Measurements from ENCODE around the gene KRTAP2-2. TPM values are rescaled to one million over a fixed set of nuclear protein-coding genes. Genes with fewer than 3 reads are reported as not detected.

KRTAP2-2 gene
- total RNA-seq, 1 experiment from 2014 or later: not detected

GRCh38 chr17:41016578-41017215, 38.3 kb downstream of the KRTAP2-2 start:
- no peaks in the 10 kb centered on the region for H3K27me3 ChIP-seq (replicated peaks; ENCODE audit: insufficient read depth, low read depth, low read length, poor library complexity)
- no peak overlapping the region for H3K27ac ChIP-seq (ENCODE audit: low read depth, low read length, poor library complexity, severe bottlenecking)
- no peak overlapping the region for H3K4me3 ChIP-seq (ENCODE audit: low read depth, low read length, poor library complexity, severe bottlenecking)
- no peaks in the 10 kb centered on the region for H3K4me1 ChIP-seq (ENCODE audit: insufficient read depth, low read length, poor library complexity, severe bottlenecking)
- no peak for TF ChIP-seq EZH2 (IDR thresholded peaks at IDR 0.05; ENCODE audit: borderline replicate concordance, low read depth, low read length, poor library complexity, severe bottlenecking)
- TF ChIP-seq, protein P1, sequence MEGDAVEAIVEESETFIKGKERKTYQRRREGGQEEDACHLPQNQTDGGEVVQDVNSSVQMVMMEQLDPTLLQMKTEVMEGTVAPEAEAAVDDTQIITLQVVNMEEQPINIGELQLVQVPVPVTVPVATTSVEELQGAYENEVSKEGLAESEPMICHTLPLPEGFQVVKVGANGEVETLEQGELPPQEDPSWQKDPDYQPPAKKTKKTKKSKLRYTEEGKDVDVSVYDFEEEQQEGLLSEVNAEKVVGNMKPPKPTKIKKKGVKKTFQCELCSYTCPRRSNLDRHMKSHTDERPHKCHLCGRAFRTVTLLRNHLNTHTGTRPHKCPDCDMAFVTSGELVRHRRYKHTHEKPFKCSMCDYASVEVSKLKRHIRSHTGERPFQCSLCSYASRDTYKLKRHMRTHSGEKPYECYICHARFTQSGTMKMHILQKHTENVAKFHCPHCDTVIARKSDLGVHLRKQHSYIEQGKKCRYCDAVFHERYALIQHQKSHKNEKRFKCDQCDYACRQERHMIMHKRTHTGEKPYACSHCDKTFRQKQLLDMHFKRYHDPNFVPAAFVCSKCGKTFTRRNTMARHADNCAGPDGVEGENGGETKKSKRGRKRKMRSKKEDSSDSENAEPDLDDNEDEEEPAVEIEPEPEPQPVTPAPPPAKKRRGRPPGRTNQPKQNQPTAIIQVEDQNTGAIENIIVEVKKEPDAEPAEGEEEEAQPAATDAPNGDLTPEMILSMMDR (conservative IDR thresholded peaks at IDR 0.05; ENCODE audit: low read depth, low read length): no peak
- BruUV-seq (replicated peaks): no TSS peak
- POLR2A ChIA-PET (ENCODE audit: low non-redundant PET): no interaction called here
- CTCF ChIA-PET: no interaction called here
- intact Hi-C loops (cut with micrococcal nuclease; ENCODE audit: unreplicated experiment): no loop called here
- no peaks in the 10 kb centered on the region for H3K9me3 ChIP-seq (ENCODE audit: low read depth, low read length, poor library complexity, severe bottlenecking)
- H3K36me3 ChIP-seq (ENCODE audit: insufficient read depth, low read length, poor library complexity, severe bottlenecking): no peaks in the 10 kb centered on the region
- DNase-seq (ENCODE audit: low spot score): no peak

DNA sequence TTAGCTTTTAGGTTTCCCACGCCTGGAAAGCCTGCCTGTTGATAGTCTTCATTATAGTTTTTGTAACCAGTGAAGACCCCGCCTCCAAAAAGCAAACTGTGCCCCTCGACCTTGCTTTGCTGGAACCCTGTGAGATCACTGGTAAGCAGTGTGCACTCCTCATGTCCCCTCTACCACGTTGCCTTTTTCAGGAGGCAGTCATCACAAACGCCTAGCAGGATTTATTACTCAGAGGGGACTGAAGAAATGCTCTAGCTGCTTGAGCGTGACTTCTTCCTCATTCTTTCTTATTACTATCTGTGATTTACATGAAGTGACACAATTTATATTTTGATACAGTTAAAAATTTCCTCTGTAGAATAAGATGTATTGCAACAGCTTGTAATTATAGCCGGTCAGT, 39.6 kb downstream of the KRTAP2-2 start:
- POLR2A ChIA-PET (ENCODE audit: low non-redundant PET): no interaction called here
- Histone ChIP-seq H3K27ac (ENCODE audit: low read depth, low read length, poor library complexity, severe bottlenecking) (no peak overlapping the region), H3K4me1 (ENCODE audit: insufficient read depth, low read length, poor library complexity, severe bottlenecking) (no peaks in the 10 kb centered on the region), H3K9me3 (ENCODE audit: low read depth, low read length, poor library complexity, severe bottlenecking) (no peaks in the 10 kb centered on the region), H3K27me3 (replicated peaks; ENCODE audit: insufficient read depth, low read depth, low read length, poor library complexity) (no peaks in the 10 kb centered on the region), H3K4me3 (ENCODE audit: low read depth, low read length, poor library complexity, severe bottlenecking) (no peak overlapping the region), H3K36me3 (ENCODE audit: insufficient read depth, low read length, poor library complexity, severe bottlenecking) (no peaks in the 10 kb centered on the region)
- CTCF ChIA-PET: no interaction called here
- TF ChIP-seq, protein P1 (conservative IDR thresholded peaks at IDR 0.05; ENCODE audit: low read depth, low read length): no peak
- TF ChIP-seq EZH2 (IDR thresholded peaks at IDR 0.05; ENCODE audit: borderline replicate concordance, low read depth, low read length, poor library complexity, severe bottlenecking): no peak
- intact Hi-C loops (cut with micrococcal nuclease; ENCODE audit: unreplicated experiment): no loop called here
- no peak for DNase-seq (ENCODE audit: low spot score)
- no TSS peak for BruUV-seq (replicated peaks)

- ChIA-PET CTCF (no interaction called here), POLR2A (ENCODE audit: low non-redundant PET) (no interaction called here)
- TF ChIP-seq, protein P1 (conservative IDR thresholded peaks at IDR 0.05; ENCODE audit: low read depth, low read length): no peak
- TF ChIP-seq EZH2 (IDR thresholded peaks at IDR 0.05; ENCODE audit: borderline replicate concordance, low read depth, low read length, poor library complexity, severe bottlenecking): no peak
- no peaks in the 10 kb centered on the region for H3K4me1 ChIP-seq (ENCODE audit: insufficient read depth, low read length, poor library complexity, severe bottlenecking)
- H3K27ac ChIP-seq (ENCODE audit: low read depth, low read length, poor library complexity, severe bottlenecking): no peak overlapping the region
- no peaks in the 10 kb centered on the region for H3K27me3 ChIP-seq (replicated peaks; ENCODE audit: insufficient read depth, low read depth, low read length, poor library complexity)
- intact Hi-C loops (cut with micrococcal nuclease; ENCODE audit: unreplicated experiment): no loop called here
- H3K4me3 ChIP-seq (ENCODE audit: low read depth, low read length, poor library complexity, severe bottlenecking): no peak overlapping the region
- H3K9me3 ChIP-seq (ENCODE audit: low read depth, low read length, poor library complexity, severe bottlenecking): no peaks in the 10 kb centered on the region
- H3K36me3 ChIP-seq (ENCODE audit: insufficient read depth, low read length, poor library complexity, severe bottlenecking): no peaks in the 10 kb centered on the region
- BruUV-seq (replicated peaks): no TSS peak
- peak; percentile 10 for DNase-seq (ENCODE audit: low spot score)
Measured at GRCh38 chr17:41013606-41014005, 41.4 kb downstream of the KRTAP2-2 start.
